Melanocyte of skin (primary cell): ENCODE data around the gene GPA33. TPM values are rescaled to one million over a fixed set of nuclear protein-coding genes. Genes with fewer than 3 reads are reported as not detected.

Experiments used
- small RNA-seq, 2 donors: library from RNA; depleted of rRNA; stranded (forward); fragments of <200 nt; gene quantifications; one replicate each; pipeline ENCODE3, GENCODE V24; 2012
- total RNA-seq, 2 donors: library from RNA; depleted of rRNA; stranded (reverse); fragments of >200 nt; gene quantifications; 2 replicates each; pipeline ENCODE4 v1.2.3, GENCODE V29; 2012

GPA33 gene
- total RNA-seq, result not detected

GRCh38 chr1:167090314-167090942 is at the start of gene GPA33:
GPA33 (minus strand) TSS chr1:167090377; CDS start chr1:167090287, 90 bp downstream.

GRCh38 chr1:167093846-167094516 is 3.8 kb upstream of the GPA33 start, which contains the start of gene STYXL2:
STYXL2 (plus strand) TSS chr1:167094075; CDS start chr1:167094850, 775 bp downstream.

Small RNAs within 50 kb of the gene (small RNA-seq; reads per million reads assigned to genes)
- gene RNA5SP65, result 0.99 to 1.6 reads per million in 2 donors

Other genes with a start within 250 kb of the GPA33 start
- gene TADA1, start 214.1 kb downstream of the GPA33 start, total RNA-seq, result 10 to 100 TPM in 1 of 2 donors, 1 to 10 TPM in 1; 9.3 to 10.7 TPM
- not detected for gene ILDR2, start 114.8 kb downstream of the GPA33 start, total RNA-seq
- not detected for gene MAEL, start 101.1 kb downstream of the GPA33 start, total RNA-seq
- gene STYXL2, start 3.7 kb upstream of the GPA33 start, total RNA-seq, result not detected
- 10 to 100 TPM in 1 of 2 donors, 1 to 10 TPM in 1; 10.0 to 10.3 TPM for gene POU2F1, start 130.5 kb upstream of the GPA33 start, total RNA-seq